LNCAP (cell line): ENCODE measurements around the gene KSR1.

Experiments used
- CTCF ChIP-seq: fragments of 450-650 bp; IDR thresholded peaks from 2 replicates; pipeline ENCODE4 v1.5.1; 2017; ENCODE audit warnings: mild to moderate bottlenecking

KSR1 gene

GRCh38 chr17:27578718-27579085 lies 122.5 kb downstream of the KSR1 start:
- no peak for TF ChIP-seq CTCF

GRCh38 chr17:27579304-27579703 lies 123.1 kb downstream of the KSR1 start:
- no peak for TF ChIP-seq CTCF

GRCh38 chr17:27579897-27580321 lies 123.7 kb downstream of the KSR1 start:
- no peak for TF ChIP-seq CTCF

- no peak for TF ChIP-seq CTCF
Observed at GRCh38 chr17:27581016-27581415, 124.8 kb downstream of the KSR1 start.

GRCh38 chr17:27582696-27583095 lies 126.4 kb downstream of the KSR1 start:
- TF ChIP-seq CTCF = no peak

GRCh38 chr17:27585153-27585681 lies 129.0 kb downstream of the KSR1 start:
- no peak for TF ChIP-seq CTCF

- no peak for TF ChIP-seq CTCF
Observed at GRCh38 chr17:27585792-27586191, 129.5 kb downstream of the KSR1 start.

- no peak for TF ChIP-seq CTCF
Observed at GRCh38 chr17:27586203-27586721, 130.0 kb downstream of the KSR1 start.
